Frontal cortex (tissue), 4 donors: Measurements from ENCODE around the gene SEC22C. TPM values are rescaled to one million over a fixed set of nuclear protein-coding genes. Genes with fewer than 3 reads are reported as not detected.
A peak's percentile ranks its signal among the peaks of the same experiment; 100 is the strongest.

Source experiments
- DNase-seq, 2 donors: peaks; one replicate each; pipeline ENCODE4 v3.0.0; 2012; ENCODE audit warnings: low spot score in 2 of 2
- FAIRE-seq: peaks from 2 replicates; lab custom pipeline; 2012; peaks lifted over from hg19 to GRCh38; lab: Jason Lieb, UNC
- total RNA-seq: library from RNA; depleted of rRNA; stranded (reverse); fragments of >200 nt; gene quantifications from one replicate; pipeline ENCODE4 v1.2.3, GENCODE V29; 2014
- donor health status: control.
- donor health status: control.
- donor health status: control.

The SEC22C gene
- total RNA-seq, 1 donor from 2014 or later = 64.4 TPM

DNA sequence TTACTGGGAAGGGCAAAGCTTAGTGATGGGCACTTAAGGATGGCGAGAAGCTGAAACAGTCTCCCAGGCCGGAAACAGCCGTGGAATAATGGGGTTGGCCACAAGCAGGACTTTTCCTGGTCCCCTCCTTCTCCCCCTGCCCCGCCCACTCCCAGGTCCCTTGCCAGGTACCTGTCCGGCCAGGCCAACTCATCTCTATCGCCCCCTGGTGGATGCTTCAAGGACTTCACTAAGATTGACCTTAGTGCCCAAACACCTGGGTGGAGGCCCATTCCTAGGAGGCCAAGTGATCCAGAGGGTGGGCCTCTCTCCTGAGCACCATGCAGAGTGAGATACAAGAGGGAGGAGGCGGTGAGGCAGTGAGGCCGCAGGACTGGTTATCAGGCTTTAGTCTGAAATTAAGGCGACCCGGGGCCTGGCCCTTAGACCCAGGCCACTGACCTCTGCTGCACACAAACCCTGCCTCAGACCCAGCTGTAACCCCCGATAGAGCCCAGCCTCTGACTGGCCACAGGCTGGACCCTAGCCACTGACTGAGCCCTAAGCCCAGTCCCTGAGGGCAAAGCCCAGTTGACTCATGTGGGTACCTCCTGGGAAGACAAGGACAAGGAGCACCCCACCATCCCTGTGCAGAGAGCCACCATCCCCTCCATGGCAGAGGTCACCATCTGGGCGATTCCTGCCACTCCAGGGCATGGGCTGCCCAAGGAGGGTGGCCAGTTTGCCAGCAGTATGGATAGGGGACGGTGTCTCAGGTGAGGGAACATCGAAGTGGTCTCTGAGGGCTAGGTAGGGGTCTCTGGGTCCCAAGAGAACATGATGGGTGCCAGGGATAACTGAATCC, 41.7 kb downstream of the SEC22C start:
- no peak for FAIRE-seq
- DNase-seq = peak in 1 of 2 donors; percentile 57

DNA sequence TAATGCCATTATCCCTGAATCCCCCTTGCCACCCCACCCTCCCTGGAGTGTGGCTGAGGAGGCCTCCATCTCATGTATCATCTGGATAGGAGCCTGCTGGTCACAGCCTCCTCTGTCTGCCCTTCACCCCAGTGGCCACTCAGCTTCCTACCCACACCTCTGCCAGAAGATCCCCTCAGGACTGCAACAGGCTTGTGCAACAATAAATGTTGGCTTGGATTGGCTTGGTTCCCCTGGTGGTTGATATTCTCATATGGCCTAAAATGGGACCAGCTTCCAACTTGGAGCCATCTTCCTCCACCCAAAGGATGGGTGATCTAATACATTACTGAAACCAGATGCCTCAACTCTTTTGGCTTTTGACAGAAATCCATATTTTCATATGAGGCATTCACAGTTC, 44.4 kb downstream of the SEC22C start:
- DNase-seq = no peak
- FAIRE-seq = no peak

DNA sequence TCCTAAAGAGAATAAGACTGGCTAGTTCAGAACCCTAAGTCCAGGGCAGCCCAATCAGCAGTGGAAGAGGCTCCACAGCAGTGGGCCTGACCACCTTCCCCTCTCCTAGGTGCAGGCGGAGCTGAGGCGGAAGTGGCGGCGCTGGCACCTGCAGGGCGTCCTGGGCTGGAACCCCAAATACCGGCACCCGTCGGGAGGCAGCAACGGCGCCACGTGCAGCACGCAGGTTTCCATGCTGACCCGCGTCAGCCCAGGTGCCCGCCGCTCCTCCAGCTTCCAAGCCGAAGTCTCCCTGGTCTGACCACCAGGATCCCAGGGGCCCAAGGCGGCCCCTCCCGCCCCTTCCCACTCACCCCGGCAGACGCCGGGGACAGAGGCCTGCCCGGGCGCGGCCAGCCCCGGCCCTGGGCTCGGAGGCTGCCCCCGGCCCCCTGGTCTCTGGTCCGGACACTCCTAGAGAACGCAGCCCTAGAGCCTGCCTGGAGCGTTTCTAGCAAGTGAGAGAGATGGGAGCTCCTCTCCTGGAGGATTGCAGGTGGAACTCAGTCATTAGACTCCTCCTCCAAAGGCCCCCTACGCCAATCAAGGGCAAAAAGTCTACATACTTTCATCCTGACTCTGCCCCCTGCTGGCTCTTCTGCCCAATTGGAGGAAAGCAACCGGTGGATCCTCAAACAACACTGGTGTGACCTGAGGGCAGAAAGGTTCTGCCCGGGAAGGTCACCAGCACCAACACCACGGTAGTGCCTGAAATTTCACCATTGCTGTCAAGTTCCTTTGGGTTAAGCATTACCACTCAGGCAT, 45.6 kb downstream of the SEC22C start:
- DNase-seq (peak in 1 of 2 donors; percentile 56), FAIRE-seq (no peak)

DNA sequence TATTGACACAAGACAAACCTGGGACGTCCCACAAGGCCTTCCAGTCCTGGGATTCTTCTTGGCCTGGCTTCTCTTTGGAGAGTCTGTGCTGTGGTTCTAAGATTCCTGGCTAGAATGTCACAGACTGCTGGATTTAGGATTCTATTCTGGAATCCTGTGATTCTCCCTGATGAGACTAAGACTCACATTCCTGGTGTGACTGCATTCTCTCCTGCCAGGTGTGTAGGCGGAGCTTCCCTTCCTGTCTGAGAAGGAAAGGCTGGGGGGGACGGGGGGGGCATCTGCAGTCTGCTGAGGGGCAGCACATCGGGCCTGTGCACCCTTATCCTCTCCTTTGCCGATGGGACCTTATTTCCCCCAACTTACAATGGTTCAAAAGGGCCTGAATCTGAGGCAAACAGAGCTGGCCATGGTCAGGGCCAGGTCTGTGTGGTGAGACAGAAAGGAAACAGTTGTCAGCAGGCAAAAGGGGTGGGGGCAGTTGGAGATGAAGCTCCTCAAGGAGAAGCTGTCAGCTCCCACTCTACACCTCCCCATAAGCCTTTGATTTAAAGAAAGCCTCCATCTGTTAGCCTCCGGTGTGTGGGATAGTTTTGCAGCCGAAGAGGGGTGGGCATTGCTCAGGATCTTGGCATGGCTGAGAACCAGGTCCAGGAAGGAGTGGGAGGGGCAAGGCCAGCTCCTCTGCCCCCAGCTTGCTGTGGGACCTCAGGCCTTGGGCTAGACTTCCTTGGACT, 48.4 kb downstream of the SEC22C start:
- DNase-seq (no peak), FAIRE-seq (no peak)

DNA sequence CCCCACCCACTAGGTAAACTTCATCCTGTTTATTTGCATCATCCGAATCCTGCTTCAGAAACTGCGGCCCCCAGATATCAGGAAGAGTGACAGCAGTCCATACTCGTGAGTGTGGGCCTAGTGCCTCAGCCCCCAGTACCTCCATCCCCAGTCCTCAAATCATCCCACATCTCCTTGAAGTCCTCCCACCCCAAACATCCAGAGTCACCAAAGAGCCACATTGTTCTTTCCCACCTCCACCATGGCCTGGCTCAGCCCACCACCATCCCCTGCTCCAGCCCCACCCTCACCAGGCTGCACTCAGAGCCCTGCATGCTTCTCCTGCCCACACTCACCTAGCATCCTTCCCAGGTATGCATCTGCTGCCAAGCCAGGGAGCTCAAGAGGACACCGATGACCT, 49.5 kb downstream of the SEC22C start:
- no peak for FAIRE-seq
- DNase-seq = no peak

DNA sequence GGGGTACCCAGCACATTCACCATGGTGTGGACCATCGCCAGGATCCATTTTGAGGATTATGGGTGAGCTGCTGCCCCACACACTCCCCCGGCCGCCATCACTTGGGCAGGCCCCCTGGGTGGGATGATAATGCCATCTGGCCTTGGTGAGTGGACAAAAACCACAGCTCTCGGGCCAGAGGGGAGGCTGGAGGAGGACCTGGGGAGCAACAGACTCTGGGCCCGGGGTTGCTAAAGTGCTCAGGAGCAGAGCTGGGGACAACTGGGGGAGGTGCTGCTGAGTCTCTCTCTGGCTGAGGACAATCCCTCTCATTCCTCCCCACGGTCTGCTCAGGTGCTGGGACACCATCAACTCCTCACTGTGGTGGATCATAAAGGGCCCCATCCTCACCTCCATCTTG, 50.3 kb downstream of the SEC22C start:
- FAIRE-seq = no peak

DNA sequence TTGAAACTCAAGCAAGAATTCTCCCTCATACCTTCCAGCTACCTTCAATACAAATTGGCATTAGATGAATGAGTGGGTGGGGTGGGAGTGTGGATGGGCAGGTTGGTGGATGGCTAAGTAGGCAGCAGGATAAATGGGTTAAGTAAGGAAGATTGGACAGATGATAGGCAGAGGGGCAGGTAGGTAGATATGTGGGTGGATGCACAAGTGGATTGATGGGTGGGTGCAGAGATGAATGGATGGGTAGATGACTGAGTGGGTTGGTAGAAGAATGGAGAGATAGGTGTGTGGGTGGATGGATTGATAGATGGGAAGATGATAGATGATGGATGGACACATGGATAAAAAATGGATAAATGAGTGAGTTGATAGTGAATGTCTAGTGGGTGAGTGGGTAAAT, 51.7 kb downstream of the SEC22C start:
- FAIRE-seq = no peak
- DNase-seq = no peak

More for the DNA sequence above, 50.3 kb downstream of the SEC22C start:
- no peak for DNase-seq

DNA sequence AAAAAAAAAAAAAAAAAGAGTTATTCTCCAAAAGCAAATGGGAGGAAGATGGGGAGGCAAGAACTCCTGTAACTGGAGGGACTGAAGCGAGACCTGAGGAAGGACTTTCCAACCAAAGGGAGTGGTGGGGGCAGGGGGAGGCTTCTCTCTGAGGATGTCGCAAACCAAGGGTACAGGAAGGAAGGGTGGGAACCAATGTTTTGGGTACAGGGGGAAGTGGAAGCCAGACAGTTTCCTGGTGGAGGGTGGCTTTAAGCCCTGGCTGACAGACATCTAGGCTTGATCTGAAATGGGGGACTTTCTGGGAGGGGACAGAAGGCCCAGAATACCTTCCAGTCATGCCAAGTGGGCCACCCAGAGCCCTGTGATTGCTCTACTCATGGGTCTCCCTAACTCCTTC, 52.3 kb downstream of the SEC22C start:
- DNase-seq (no peak), FAIRE-seq (no peak)

DNA sequence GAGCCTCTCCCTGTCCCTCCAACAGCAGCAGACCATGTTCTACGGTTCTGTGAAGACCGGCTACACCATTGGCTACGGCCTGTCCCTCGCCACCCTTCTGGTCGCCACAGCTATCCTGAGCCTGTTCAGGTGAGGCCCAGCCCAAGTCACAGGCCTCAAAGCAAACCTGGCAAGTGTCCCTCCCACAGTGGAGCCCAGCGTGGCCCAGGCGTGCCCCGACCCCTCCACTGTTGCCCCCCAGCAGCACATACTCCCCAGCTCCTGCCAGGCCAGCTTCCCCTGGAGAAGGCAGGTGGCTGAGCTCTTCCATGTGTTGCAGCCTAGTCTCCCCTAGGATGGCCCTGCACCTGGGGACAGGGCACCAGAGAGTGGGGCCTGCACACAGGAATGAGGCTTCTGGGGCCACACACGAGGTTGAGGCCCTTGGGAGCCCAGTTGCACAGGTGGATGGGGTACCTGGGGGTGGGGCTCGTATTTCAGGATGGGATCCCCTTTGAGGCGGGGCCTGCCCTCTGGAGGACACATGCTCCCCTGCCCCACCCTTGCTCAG, 54.3 kb downstream of the SEC22C start:
- FAIRE-seq = no peak
- no peak for DNase-seq

DNA sequence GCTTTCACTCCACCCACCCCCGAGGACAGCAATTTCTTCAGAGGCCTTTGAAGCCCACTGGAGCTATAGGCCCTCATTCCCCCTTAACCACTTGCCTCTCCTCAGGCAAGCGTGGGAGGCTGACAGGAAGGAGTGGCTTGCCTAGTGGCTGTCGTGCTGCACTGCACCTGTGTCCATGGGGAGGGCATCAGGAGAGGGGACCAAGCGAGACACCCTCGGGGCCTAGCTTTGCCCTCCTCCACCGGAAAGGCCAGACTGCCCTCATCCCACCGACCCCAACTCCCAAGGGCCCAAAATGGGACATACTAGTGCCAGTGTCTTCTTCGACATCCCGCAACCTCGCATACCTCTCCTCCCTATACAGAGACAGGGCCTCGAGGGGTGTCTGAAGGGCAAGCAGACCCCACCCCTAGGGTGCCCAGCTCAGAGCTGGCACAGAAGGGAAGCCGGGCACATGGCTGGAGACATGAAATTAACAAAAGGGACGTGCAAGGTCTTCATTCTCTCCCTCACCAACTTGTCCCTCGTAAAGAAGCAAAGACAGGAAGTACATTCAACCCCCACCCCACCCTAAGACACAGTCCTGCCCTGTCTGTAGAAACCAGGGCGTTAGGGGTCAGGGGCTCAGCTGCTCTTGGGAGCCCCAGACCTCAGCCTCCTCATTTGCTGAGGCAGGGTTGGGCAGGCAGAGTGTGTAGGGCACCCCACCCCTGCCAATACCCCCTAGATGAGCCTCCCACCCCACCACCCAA, 55.0 kb downstream of the SEC22C start:
- DNase-seq (no peak), FAIRE-seq (no peak)

DNA sequence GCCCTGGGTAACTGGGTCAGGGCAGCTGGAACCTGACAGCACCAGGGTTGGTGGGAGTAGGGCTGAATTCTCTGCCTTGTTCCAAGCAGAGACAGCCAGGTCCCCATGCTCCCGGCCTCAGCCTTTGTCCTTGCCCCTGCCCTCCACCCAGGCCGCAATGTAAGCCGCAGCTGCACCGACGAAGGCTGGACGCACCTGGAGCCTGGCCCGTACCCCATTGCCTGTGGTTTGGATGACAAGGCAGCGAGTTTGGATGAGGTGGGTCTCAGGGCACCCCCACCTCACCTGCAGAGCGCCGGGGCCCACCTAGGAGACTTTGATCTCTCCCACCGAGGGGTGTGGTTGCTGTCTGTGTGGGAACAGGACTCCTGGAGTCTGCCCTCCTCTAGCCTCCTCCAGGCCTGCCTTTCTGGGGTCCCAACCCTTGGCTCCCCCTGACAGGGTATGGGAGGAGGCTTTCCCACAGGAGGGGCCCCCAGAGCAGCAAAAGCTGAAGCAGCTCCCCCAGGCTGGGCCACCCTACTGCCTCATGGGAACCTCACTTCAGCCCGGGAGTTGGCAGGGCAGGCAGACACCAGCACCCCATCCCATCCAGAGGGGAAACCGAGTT, 55.9 kb downstream of the SEC22C start:
- DNase-seq (no peak), FAIRE-seq (no peak)

DNA sequence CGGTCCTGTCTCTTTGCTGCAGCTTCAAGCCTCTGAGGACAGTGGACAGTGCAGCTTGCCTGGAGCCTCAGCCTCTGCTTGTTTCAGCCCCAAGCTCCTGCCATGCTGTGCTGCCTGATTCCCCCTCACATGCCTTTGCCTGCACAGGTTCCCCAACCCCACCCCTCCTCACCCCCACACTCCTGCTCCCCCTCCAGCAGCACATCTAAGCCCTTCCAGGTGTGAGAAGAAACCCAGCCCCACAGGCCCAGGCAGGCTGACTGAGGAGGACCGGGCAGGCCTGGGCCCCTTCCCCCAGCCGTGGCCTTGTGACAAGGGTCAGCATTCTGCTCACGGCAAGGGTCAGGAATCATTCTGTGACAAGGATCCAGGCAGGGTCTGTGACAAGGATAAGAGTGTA, 56.6 kb downstream of the SEC22C start:
- DNase-seq (no peak), FAIRE-seq (no peak)

DNA sequence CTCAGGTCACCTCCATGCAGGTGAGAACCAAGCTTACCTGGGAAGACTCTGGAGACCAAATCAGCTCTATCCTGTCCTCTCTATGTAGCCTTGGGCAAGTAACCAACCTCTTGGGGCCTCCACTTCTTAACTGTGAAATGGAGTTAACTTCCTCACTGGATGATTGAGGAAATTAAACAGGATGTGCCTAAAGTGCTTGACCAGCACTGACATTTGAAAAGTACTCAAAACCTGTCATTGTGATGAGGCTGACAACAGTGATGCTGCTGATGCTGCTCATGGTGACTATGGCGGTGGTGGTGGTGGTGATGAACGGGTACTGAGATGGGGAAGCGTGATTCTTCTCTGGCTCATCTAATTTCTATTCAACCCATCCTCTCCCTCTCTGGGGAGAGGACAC, 57.0 kb downstream of the SEC22C start:
- FAIRE-seq = no peak
- no peak for DNase-seq

DNA sequence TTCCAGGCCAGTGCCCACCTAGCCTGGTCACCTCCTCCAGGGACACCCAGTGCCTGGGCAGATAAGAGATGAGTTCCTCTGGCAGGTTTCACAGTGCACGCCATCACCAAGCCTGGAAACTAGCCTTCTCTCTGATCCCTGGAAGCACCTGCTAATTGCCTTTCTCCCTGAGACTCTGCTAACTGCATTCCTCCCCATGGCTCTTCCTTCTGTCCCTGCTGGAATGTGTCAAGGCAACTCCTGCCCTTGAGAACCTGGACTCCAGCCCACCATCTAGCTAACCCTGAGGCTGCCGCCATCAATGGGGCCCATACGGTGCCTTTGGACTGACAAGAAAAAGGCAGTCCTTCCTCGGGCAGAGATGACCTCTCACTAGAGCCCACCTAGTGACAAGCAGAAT, 60.9 kb downstream of the SEC22C start:
- DNase-seq (no peak), FAIRE-seq (no peak)

DNA sequence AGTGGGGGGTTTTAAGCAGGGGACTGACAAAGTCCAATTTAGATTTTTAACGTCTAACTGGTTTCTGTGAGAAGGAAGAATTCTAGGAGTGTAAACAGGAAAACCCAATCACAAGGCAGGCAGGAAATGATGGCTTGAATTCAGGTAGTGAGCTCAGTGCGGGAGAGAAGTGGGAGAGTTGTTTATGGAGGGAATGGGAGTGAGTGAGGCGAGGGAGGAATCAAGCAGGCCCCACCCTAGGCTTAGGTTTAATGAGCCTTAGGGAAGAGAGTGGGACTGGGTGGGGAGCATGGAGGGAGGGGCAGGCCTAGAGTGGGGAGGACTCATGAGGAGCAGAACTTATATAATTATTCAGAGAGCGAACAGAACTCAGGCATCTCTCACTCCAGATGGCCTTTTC, 61.4 kb downstream of the SEC22C start:
- no peak for FAIRE-seq
- no peak for DNase-seq

DNA sequence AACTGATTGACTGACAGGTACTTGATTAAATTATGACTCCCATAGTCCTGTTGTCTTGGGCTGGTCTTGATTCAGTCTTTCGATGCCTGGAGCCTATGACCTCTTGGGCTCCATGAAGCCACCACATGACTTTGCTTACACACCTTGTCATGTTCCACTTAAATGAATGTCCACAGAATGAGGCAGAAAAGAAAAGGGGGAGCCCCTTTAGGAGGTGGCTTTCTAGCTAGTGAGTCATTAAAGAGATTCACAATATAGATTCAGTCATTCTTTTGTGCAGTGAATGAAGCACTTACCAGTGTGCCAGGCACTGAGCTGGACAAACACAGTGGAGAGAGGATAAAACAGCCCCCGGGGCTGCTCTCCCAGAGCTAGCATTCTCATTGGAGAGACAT, 62.2 kb downstream of the SEC22C start:
- FAIRE-seq (no peak), DNase-seq (no peak)

DNA sequence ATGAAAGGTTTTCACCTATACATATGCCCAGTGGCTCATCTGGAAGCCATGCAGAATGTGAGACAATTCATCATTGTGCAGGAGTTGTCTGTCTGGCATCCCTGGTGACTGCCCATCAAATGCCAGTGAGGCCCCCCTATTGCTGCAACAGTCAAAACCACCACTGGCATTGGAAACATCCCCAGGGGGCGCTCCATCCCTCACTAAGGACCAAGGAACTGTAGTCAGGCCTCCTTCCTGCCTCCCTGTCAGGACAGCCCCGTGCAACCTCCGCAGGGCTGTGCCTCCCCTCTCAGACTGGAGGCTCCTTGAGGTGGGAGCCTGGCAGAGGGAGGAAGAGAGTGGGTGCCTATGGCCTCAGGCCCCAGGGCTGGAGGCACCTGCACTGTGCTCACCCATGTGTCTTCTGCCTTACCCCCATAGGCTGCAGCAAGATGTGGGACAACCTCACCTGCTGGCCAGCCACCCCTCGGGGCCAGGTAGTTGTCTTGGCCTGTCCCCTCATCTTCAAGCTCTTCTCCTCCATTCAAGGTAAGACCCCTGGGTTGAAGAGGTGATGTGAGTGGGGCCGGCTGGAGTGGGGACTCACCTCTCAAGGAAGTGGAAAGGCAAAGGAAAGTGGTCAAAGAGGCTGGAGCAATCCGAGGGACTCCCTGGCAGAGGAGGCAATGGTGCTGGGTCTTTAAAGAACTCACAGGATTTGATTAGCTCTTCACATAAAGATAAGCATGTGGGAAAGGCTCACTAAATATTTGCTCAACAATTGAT, 62.8 kb downstream of the SEC22C start:
- DNase-seq = no peak

DNA sequence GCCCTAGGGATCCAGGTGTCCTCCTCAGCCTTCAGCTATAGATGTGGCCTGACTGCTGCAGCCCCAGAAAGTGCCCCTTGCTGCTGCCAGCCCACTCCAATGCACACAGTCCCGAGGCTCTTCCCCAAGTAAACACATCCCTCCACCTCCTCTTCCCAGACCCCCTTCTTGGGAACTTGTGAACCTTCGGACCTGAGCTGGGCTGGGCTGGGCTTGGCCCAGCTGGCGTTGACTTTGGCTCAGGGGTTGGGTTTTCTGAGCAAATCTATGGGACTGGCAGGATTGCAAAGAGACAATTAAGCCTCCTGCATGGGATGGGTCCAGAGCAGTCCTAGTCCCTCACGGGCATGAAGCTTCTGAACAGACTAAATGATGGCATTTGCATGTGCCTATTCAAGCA, 64.7 kb downstream of the SEC22C start:
- FAIRE-seq (no peak), DNase-seq (no peak)

More for the DNA sequence above, 62.8 kb downstream of the SEC22C start:
- FAIRE-seq = no peak
